ENCODE data around the gene FAM117B. TPM values are rescaled to one million over a fixed set of nuclear protein-coding genes. Genes with fewer than 3 reads are reported as not detected.

The FAM117B gene
- total RNA-seq, 1 donor from 2014 or later: 28.5 TPM

DNA sequence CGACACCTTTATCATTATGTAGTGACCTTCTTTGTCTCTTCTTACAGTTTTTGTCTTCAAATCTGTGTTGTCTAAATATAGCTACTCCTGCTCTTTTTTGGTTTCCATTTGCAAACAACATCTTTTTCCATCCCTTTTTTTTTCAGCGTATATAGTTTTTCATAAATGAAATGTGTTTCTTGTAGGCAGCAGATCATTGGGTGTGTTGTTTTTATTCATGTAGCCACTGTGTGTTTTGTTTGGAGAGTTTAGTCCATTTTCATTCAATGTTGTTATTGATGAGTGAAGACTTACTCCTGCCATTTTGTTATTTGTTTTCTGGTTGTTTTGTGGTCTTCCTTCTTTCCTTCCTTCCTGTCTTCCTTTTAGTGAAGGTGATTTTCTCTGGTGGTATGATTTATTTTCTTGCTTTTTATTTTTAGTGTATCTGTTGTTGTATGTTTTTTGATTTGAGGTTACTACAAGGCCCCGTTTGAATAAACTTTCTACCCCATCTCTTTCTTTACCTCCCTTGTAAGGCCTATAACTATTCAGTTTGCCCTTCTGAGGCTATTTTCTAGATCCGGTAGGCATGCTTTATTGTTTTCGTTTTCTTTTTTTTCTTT is 81.4 kb downstream of the FAM117B start:
- DNase-seq (ENCODE audit: low spot score, unreplicated experiment): no peak
- H3K4me3 Mint-ChIP-seq (ENCODE audit: low read depth): no peak overlapping the region
- TF ChIP-seq, protein P1, sequence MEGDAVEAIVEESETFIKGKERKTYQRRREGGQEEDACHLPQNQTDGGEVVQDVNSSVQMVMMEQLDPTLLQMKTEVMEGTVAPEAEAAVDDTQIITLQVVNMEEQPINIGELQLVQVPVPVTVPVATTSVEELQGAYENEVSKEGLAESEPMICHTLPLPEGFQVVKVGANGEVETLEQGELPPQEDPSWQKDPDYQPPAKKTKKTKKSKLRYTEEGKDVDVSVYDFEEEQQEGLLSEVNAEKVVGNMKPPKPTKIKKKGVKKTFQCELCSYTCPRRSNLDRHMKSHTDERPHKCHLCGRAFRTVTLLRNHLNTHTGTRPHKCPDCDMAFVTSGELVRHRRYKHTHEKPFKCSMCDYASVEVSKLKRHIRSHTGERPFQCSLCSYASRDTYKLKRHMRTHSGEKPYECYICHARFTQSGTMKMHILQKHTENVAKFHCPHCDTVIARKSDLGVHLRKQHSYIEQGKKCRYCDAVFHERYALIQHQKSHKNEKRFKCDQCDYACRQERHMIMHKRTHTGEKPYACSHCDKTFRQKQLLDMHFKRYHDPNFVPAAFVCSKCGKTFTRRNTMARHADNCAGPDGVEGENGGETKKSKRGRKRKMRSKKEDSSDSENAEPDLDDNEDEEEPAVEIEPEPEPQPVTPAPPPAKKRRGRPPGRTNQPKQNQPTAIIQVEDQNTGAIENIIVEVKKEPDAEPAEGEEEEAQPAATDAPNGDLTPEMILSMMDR (IDR thresholded peaks at IDR 0.05; ENCODE audit: unreplicated experiment): no peak
- peak overlapping the region; percentile 82 for H3K27ac Mint-ChIP-seq
- H3K9me3 Mint-ChIP-seq (ENCODE audit: low read depth): peaks cover 38% of the 10 kb centered on the region
- H3K36me3 Mint-ChIP-seq (ENCODE audit: insufficient read depth): peaks cover 36% of the 10 kb centered on the region
- H3K27me3 Mint-ChIP-seq: no peaks in the 10 kb centered on the region
- H3K4me1 Mint-ChIP-seq (ENCODE audit: low read depth): peaks cover 1% of the 10 kb centered on the region

DNA sequence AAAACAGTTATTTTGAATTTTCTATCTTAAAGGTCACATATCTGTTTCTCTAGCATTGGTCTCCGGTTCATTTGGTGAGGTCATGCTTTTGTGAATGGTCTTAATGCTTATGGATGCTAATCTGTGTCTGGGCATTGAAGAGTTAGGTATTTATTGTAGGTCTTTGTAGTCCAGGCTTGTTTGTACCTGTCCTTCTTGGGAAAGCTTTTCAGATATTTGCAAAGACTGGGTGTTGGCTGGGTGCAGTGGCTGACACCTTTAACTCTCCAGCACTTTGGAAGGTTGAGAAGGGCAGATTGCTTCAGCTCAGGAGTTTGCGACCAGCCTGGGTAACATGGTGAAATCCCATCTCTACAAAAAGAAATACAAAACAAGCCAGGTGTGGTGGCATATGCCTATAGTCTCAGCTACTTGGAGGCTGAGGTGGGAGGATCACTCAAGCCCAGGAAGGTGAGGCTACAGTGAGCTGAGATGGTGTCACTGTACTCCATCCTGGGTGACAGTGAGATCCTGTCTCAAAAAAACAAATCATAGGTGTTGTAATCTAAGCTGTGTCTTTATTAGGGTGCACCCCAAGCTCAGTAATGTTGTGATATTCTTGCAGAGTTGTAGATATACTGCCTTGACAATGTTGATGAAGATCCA is 82.3 kb downstream of the FAM117B start:
- no peak for DNase-seq (ENCODE audit: low spot score, unreplicated experiment)
- peaks cover 27% of the 10 kb centered on the region for H3K36me3 Mint-ChIP-seq (ENCODE audit: insufficient read depth)
- TF ChIP-seq, protein P1 (IDR thresholded peaks at IDR 0.05; ENCODE audit: unreplicated experiment): no peak
- H3K27me3 Mint-ChIP-seq: no peaks in the 10 kb centered on the region
- H3K9me3 Mint-ChIP-seq (ENCODE audit: low read depth): peaks cover 30% of the 10 kb centered on the region
- H3K27ac Mint-ChIP-seq: peak overlapping the region; percentile 82
- H3K4me3 Mint-ChIP-seq (ENCODE audit: low read depth): no peak overlapping the region
- peaks cover 1% of the 10 kb centered on the region for H3K4me1 Mint-ChIP-seq (ENCODE audit: low read depth)

DNA sequence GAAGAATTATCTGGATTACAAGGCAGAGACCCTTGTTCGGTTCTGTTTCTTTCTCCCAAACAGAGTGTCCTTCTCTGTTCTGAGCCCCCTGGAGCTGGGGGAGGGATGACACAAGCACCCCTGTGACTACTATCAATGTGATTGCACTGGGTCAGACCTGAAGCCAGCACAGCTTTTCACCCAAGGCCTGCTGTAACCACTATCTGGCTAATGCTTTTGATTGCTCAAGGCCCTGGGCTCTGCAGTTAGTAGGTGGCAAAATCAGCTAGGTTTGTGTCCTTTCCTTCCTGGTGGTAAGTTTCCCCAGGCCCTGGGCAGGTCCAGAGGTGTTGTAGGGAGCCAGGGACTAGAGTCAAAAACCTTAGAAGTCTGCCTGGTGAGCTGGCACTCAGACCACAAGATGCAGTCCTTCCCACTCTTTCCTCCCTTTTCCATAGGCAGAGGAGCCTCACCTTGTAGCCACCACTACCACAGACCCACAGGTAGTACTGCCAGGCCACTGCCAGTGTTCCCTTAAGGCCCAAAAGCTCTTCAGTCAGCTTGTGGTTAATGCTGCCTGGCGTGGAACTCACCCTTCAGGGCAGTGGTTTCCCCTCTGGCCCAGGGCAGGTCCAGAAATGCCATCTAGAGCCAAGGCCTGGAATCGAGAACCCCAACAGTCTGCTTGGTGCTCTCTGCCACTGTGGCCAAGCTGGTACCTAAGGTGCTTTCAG is 83.0 kb downstream of the FAM117B start:
- H3K27ac Mint-ChIP-seq: peak overlapping the region; percentile 45
- no peak for DNase-seq (ENCODE audit: low spot score, unreplicated experiment)

DNA sequence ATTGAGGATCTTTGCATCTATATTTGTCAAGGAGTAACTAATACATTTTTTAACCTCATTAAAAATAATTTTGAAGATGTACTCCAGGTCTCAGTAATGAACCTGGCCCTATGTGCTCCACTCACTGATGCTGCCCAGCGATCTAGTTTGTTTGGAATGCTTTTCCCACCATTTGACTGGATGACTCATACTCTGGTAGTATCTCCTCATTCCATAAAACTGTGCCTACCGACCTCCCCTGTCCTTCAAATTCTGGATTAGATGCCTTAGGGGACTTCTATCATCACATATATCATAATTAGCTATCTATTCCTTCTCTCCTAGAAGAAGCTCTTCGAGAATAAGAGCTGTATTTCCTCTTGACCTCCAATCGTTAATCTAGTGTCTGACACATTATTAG is 83.8 kb downstream of the FAM117B start:
- Mint-ChIP-seq H3K36me3 (ENCODE audit: insufficient read depth) (peaks cover 16% of the 10 kb centered on the region), H3K4me1 (ENCODE audit: low read depth) (peaks cover 1% of the 10 kb centered on the region), H3K9me3 (ENCODE audit: low read depth) (peaks cover 16% of the 10 kb centered on the region), H3K27ac (peak overlapping the region; percentile 76), H3K4me3 (ENCODE audit: low read depth) (no peak overlapping the region), H3K27me3 (no peaks in the 10 kb centered on the region)
- no peak for DNase-seq (ENCODE audit: low spot score, unreplicated experiment)
- TF ChIP-seq, protein P1 (IDR thresholded peaks at IDR 0.05; ENCODE audit: unreplicated experiment): no peak

More for the DNA sequence above, 83.0 kb downstream of the FAM117B start:
- H3K27me3 Mint-ChIP-seq: no peaks in the 10 kb centered on the region
- TF ChIP-seq, protein P1 (IDR thresholded peaks at IDR 0.05; ENCODE audit: unreplicated experiment): no peak
- peaks cover 1% of the 10 kb centered on the region for H3K4me1 Mint-ChIP-seq (ENCODE audit: low read depth)
- H3K36me3 Mint-ChIP-seq (ENCODE audit: insufficient read depth): peaks cover 21% of the 10 kb centered on the region
- peaks cover 24% of the 10 kb centered on the region for H3K9me3 Mint-ChIP-seq (ENCODE audit: low read depth)
- no peak overlapping the region for H3K4me3 Mint-ChIP-seq (ENCODE audit: low read depth)

DNA sequence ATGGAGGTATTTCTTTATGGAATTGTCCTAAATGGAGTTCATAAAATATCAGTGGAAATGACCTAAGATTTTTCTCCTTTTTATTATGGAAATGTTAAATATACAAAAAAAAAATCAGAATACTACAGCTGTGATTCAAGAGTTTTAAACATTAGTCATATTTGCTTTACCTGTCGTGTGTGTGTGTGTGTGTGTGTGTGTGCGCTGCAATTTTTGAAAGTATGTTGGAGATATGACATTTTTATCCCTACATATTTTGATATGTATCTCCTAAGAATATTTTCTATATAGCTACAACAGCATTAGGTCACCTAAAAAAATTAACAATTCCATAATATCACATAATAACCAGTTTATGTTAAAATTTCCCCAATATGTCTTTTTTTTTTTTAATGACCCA is 85.5 kb downstream of the FAM117B start:
- Mint-ChIP-seq H3K9me3 (ENCODE audit: low read depth) (peaks cover 13% of the 10 kb centered on the region), H3K27me3 (no peaks in the 10 kb centered on the region), H3K4me1 (ENCODE audit: low read depth) (peaks cover 1% of the 10 kb centered on the region), H3K36me3 (ENCODE audit: insufficient read depth) (peaks cover 15% of the 10 kb centered on the region), H3K4me3 (ENCODE audit: low read depth) (no peak overlapping the region), H3K27ac (no peak overlapping the region)
- DNase-seq (ENCODE audit: low spot score, unreplicated experiment): no peak
- TF ChIP-seq, protein P1 (IDR thresholded peaks at IDR 0.05; ENCODE audit: unreplicated experiment): no peak
